ENCODE data around the gene AADACL4.

The AADACL4 gene

GRCh38 chr1:12643785-12644184 lies at the start of gene AADACL4:
TSS of gene AADACL4 (plus strand) at chr1:12644085. CDS start at chr1:12644547, 462 bp downstream.
- no peak for DNase-seq (ENCODE audit: low read depth)

GRCh38 chr1:12594490-12594889 lies 49.4 kb upstream of the AADACL4 start:
- no peak for DNase-seq (ENCODE audit: low read depth)

DNA sequence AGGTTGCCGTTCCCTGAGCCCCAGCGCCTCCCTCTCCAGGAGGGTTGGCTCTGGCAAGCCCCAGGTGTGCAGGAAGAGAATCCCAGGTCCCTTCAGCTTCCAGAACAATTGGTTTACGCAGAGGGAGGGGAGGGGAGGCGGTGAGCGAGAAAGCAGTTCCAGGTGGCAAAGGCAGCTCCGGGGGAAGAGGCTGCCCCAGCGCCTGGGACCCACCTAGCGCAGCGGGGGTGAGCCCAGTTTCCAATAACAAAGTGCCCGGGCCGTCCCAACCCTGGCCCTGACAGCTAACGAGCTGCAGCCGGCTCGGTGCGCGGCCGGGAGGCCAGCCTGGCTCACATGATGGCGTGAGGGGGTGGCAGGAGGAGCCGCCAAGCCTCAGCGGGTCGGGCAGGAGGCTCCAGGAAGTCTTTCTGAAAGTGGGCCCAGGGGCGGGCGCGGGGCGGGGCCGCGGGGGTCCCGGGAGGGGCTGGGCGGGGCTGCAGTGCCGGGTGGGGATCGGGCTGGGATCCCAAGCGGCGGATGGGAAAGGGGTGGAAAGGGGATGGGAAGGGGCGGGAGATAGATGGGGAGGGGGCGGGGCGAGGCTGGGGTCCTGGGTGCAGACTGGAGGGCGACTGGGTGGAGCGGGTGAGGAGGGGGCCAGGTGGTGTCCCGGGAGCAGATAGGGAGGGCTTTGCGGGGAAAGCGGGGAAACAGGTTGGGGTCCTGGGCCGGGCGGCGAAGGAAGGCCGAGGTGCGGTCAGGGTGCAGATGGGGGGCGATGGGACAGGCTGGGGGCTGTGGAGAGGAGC lies 48.7 kb upstream of the AADACL4 start:
- DNase-seq (ENCODE audit: low read depth): peak; percentile 33

DNA sequence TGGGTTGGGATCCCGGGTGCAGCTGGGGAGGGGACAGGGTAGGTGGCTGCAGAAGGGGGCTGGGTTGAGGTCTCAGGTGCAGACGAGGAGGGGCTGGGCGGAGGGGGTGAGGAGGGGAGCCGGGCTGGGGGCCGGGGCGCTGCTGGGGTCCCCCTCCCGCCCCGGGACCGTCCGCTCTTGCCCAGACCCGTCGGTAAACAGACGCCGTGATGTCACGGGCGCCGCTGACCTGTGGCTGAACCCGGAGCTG lies 48.2 kb upstream of the AADACL4 start:
- no peak for DNase-seq (ENCODE audit: low read depth)

DNA sequence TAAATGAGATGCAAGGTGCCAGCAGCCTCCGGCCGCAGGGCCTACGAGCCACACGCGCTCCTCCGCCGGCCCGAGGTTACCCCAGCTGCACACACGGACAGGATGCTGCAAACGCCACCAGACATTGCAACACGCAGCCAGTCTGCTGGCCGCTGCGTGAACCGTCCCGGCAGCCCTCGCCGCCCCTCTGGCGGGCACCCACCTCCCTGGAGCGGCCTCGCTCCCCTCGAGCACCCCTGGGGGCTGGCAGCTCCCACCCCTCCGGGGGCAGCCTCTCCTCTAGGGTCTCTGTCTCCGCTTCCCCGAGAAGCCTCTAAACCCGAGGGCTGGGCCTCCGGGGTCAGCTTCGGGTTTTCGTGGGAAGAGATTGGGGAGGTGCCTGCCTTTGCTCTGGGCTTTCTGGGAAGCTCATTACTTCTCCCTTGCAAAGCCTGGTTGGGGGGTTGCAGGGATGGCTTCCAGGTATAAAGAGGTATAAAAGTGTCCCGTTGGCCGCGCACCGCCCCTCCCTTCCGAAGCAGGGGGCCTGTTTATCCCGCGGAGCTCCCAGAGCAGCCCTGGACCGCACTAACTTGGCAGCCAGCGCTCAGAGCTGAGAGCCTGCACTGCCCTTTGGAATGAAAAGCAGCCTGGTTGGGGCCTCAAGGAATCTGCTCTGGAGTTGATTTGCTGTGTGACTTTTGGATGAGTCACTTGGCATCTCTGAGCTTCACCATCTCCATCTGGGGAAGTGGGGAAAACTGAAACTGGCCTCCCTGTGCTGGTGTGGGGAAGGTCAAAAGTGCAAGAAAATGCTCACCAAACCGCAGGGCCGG lies 47.7 kb upstream of the AADACL4 start:
- no peak for DNase-seq (ENCODE audit: low read depth)

GRCh38 chr1:12597792-12598191 lies 46.1 kb upstream of the AADACL4 start:
- DNase-seq (ENCODE audit: low read depth): no peak

- DNase-seq (ENCODE audit: low read depth): no peak
These were observed 44.9 kb upstream of the AADACL4 start for GRCh38 chr1:12598974-12599373.

DNA sequence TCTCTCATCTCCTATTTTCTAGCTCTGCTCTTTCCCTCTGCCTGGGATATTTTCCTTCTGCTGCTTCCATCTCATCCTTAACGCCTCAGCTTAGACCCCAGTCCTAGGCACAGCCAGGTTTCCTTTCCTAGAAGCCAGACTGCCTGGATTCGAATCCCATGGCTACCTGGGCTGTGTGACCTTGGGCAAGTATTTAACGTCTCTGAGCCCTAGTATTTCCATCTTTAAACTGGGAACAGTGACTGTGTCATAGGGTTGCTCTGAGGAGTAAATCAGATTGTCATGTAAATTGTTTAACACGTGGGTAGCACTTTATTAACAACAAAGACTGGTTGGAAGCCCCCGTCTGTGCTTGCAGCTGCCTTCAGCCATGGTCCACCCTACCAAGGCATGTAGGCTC lies 44.2 kb upstream of the AADACL4 start:
- DNase-seq (ENCODE audit: low read depth): no peak

- no peak for DNase-seq (ENCODE audit: low read depth)
These were observed 43.5 kb upstream of the AADACL4 start for GRCh38 chr1:12600335-12600734.

GRCh38 chr1:12600880-12601633 lies 42.8 kb upstream of the AADACL4 start:
- peak; percentile 37 for DNase-seq (ENCODE audit: low read depth)

DNA sequence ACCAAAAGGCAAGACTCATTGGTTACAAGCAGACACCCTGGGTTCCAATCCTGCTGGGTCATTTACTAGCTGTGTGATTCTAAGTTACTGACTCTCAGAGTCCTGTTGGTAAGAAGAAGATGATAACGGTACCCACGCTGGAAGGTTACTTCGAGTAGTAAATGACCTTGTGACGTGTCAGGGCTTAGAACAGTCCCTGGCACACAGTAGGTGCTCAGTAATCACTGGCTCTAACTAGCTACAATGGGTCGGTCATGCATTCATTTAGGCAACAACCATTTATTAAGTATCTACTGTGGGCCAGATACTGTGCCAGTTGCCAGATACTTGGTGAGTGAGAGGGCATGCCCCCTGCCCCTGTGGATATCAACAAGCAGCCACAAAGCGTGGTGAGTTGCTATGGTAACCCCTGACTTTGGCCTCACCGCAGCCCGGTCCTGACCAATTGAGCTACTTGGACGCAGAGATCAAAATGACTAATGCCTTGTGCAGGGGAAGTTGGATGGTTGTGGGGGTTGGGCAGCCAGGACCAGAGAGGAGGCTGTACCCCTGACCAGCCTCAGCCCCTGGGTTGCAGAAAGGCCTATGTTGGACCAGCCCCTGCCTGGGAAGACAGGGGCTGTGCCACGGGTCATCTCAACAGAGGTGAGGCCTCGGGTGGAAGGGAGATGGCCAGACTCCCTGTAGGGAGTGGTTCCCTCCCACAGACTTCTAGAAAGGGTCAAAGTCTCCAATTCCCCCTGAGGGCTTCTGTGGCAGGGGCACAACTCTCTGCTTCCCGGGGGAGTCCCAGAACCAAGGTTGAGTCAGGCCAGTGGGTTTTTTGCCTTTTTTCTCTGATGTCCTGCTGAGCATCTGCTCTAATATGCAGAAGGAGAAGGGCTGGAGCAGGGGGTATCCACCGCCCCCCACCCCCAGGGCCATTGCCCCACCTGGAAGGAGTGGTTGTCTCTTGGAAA lies 41.9 kb upstream of the AADACL4 start:
- DNase-seq (ENCODE audit: low read depth): no peak

DNA sequence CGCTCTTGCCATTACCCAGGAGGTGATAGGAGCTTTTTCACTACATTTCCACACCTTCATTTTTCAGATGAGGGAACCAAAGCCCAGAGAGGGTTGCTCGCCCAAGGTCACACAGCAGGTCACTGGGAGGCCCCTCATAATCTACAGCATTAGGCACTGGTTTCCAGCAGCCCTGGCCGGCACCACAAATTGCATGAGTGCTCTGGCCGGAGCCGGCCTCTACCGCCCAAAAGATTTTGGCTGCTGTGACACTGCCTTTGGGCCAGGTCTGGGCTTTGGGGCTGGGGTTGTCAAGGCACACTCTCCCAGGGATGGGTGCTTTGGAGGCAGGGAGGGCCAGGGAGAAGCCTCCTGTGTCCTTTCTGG lies 41.2 kb upstream of the AADACL4 start:
- no peak for DNase-seq (ENCODE audit: low read depth)

DNA sequence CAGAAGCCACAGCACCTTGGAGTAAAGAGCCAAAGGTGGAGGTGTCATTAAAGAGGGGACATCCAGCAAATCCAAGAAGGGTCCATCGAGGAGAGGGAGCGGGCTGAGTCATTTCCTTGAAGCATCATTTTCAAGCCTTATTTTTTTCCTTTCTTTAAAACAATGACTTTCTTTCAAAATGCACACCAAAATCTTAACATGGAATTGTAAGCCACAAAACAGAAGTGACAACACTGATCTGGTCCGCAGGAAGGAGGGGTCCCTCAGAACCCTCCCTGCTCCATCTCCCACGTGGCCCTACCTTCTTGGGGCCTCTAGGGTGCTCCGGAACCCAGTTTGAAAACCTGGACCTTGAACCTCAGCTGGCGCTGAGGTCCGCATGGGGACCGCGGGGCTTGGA lies 40.7 kb upstream of the AADACL4 start:
- DNase-seq (ENCODE audit: low read depth): no peak

DNA sequence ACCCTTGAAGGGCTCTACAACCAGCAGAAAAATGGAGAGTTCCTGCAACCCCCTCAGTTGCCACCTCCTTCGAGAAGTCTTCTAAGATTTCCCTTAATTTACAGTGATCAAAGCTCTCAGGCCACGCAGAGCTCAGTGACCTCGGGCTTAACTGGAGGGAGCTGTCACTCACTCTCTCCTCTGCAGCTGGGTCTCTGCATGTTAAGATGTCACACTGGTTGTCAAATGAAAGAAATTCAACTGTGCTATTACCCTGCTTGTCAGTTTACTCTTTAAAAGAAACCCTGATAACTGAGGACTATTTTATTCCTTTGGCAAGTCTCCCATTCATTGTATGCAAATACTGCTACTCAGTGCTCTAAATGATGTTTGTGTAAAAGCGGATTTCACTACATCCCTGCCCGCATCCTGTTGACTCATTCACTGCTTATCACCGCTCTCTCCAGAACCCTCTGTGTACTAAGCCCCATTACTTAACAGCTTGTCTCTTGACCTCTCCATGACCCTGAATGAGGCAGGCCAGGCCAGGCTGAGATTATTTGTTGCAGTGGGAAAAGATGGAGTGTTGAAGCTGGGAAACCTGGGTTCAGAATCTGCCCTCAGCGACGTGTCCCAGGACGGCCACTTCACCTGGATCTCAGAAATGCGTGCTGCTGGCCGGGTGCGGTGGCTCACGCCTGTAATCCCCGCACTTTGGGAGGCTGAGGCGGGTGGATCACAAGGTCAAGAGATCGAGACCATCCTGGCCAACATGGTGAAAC lies 39.6 kb upstream of the AADACL4 start:
- DNase-seq (ENCODE audit: low read depth): peak; percentile 39

GRCh38 chr1:12604986-12605385 lies 38.9 kb upstream of the AADACL4 start:
- no peak for DNase-seq (ENCODE audit: low read depth)

DNA sequence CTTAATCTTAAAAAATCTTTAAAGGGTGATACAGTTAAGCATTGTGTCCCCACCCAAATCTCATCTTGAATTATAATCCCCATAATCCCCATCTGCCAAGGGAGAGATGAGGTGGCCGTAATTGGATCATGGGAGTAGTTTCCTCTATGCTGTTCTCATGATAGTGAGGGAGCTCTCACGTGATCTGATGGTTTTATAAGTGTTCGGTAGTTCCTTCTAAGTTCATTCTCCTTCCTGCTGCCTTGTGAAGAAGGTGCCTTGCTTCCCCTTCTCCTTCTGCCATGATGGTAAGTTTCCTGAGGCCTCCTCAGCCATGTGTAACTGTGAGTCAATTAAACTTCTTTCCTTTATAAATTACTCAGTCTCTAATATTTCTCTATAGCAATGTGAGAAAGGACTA lies 36.6 kb upstream of the AADACL4 start:
- DNase-seq (ENCODE audit: low read depth): no peak

DNA sequence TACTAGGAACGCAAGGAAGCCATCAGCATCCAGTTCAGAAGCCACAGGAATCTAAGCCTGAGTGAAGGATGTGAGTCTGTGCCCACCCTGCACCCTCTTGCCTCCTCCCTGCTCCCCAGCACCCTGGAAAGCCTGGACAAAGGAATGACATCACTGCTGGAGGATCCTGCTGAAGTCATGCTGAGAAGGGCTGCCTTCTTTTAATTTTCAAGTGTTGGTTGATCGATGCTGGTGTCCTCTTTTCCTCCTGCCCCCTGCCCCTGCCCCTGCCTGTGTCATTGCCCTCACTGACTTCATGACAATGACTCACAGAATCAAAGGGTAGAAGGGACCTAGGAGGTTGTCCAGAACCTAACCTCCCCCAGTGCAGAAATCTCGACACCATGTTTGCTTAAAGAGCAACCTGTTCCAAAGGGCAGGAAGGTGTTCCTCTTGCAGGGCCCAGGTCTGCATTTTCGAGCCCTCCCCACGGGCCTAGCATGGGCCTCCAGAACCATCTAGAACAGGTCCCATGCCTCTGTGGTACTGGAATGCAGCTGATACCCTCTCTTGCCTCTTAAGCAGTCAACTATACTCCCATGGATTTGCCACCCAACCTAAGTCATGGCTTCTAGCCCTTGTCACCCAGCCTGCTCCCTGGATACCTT lies 35.5 kb upstream of the AADACL4 start:
- DNase-seq (ENCODE audit: low read depth): no peak

DNA sequence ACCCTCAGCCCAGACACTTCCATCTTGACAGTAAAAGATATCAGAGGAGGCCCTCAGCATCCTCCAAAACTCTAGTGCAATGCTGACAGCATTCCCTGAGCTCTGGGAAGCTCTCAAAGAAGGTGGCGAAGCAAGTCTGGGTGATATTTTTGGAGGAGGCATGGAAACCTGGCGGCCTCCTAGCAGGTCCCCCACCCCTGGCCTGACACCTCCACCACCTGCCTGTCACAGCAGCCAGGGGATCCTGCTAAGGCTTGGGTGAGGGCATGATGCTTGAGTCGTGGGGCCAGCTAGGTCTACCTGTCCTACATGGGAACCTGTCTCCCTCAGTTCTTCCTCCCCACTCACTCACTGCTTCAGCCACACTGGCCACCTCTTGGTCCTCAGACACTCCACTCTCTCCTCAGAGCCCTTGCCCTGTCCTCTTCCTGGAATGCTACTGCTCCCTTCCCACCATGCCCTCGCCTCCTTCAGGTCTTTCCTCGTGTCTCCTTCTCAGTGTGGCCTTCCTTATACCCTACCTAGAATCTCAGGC lies 34.3 kb upstream of the AADACL4 start:
- DNase-seq (ENCODE audit: low read depth): no peak

DNA sequence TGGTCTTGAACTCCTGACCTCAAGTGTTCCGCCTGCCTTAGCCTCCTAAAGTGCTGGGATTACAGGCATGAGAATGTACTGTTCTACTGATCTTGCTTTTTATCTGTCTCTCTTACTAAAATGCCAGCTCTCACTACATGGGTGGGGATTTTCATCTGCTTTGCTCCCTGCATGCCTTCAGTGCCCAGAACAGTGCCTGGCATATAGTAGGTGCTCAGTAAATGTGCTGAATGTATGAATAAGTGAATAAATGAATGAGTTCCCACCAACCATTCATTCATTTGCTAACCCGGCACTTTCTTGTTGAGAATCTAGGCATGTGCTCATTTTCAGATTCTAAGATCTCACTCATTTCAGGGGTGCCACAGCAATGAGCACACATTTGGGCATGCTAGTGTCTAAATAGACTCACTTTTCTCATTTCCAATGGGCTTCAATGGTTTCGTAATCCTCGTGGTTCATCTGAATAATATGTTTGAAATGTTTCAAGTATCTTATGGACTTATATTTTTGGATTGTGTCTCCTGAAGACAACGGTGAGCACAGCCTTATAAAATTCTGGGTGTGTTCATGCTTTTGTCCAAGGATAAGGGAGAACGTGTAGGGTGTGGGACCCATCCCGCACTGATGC lies 33.5 kb upstream of the AADACL4 start:
- DNase-seq (ENCODE audit: low read depth): no peak

DNA sequence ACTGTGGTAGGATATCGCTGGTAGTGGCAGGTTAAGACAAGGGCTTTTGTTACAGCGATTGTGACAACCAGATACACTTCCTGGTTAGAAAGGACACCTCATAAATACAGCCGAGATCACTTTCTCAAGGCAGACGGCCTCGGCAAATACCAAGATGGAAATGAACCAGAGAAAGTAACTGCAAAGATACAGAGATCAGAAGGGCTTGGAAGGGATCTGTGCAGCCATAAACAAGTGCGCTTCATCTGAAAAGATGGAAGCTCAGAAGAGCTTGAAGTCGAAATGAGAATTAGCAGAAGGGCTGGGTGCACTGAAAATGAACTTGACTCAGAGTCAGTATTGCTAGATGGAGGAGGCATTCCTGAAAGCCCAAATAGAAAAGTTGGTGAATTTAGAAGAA lies 32.9 kb upstream of the AADACL4 start:
- no peak for DNase-seq (ENCODE audit: low read depth)

Data from activated T-cell treated with anti-CD3 and anti-CD28 coated beads for 48 hours (primary cell).